Measurements from ENCODE around the gene CCT3.
A peak's percentile ranks its signal among the peaks of the same experiment; 100 is the strongest.

Gene CCT3

GRCh38 chr1:156338180-156338976 lies at the start of gene CCT3, which contains the start of gene TSACC:
Gene CCT3 (minus strand): TSS chr1:156338292. CDS start chr1:156338184, 108 bp downstream.
Gene TSACC (plus strand): TSS chr1:156338526. CDS start chr1:156339758, 1,232 bp downstream.
- in situ Hi-C loops (cut with MboI; ENCODE audit: low pct_unique_long_range_greater_than_20kb, low sequenced_read_pairs) = no loop called here
- DNase-seq = peak; percentile 100

- DNase-seq = no peak
- in situ Hi-C loops (cut with MboI; ENCODE audit: low pct_unique_long_range_greater_than_20kb, low sequenced_read_pairs) = loop anchor here (10.0 kb wide), 1 partner anchor 57 kb away; no protein-coding TSS in a partner anchor
These were observed 49.7 kb upstream of the CCT3 start for GRCh38 chr1:156387870-156388173.

- in situ Hi-C loops (cut with MboI; ENCODE audit: low pct_unique_long_range_greater_than_20kb, low sequenced_read_pairs) = loop anchor here (10.0 kb wide), 1 partner anchor 58 kb away; no protein-coding TSS in a partner anchor
- no peak for DNase-seq
These were observed 49.1 kb upstream of the CCT3 start for GRCh38 chr1:156386949-156387869.

- in situ Hi-C loops (cut with MboI; ENCODE audit: low pct_unique_long_range_greater_than_20kb, low sequenced_read_pairs) = loop anchor here (10.0 kb wide), 1 partner anchor 58 kb away; no protein-coding TSS in a partner anchor
- DNase-seq = no peak
These were observed 48.2 kb upstream of the CCT3 start for GRCh38 chr1:156386134-156386901.

- in situ Hi-C loops (cut with MboI; ENCODE audit: low pct_unique_long_range_greater_than_20kb, low sequenced_read_pairs) = loop anchor here (10.0 kb wide), 1 partner anchor 59 kb away; no protein-coding TSS in a partner anchor
- DNase-seq = peak; percentile 75
These were observed 47.5 kb upstream of the CCT3 start for GRCh38 chr1:156385534-156386031.

- in situ Hi-C loops (cut with MboI; ENCODE audit: low pct_unique_long_range_greater_than_20kb, low sequenced_read_pairs) = loop anchor here (10.0 kb wide), 1 partner anchor 60 kb away; no protein-coding TSS in a partner anchor
- no peak for DNase-seq
These were observed 46.6 kb upstream of the CCT3 start for GRCh38 chr1:156384658-156385057.

- in situ Hi-C loops (cut with MboI; ENCODE audit: low pct_unique_long_range_greater_than_20kb, low sequenced_read_pairs) = loop anchor here (10.0 kb wide), 1 partner anchor 61 kb away; no protein-coding TSS in a partner anchor
- peak; percentile 63 for DNase-seq
These were observed 45.9 kb upstream of the CCT3 start for GRCh38 chr1:156384007-156384406.

GRCh38 chr1:156383023-156383422 lies 44.9 kb upstream of the CCT3 start:
- in situ Hi-C loops (cut with MboI; ENCODE audit: low pct_unique_long_range_greater_than_20kb, low sequenced_read_pairs) = loop anchor here (10.0 kb wide), 1 partner anchor 62 kb away; no protein-coding TSS in a partner anchor
- peak; percentile 58 for DNase-seq

GRCh38 chr1:156382561-156382960 lies 44.5 kb upstream of the CCT3 start:
- no peak for DNase-seq
- in situ Hi-C loops (cut with MboI; ENCODE audit: low pct_unique_long_range_greater_than_20kb, low sequenced_read_pairs) = loop anchor here (10.0 kb wide), 1 partner anchor 62 kb away; no protein-coding TSS in a partner anchor

GRCh38 chr1:156379420-156380165 lies 41.5 kb upstream of the CCT3 start:
- in situ Hi-C loops (cut with MboI; ENCODE audit: low pct_unique_long_range_greater_than_20kb, low sequenced_read_pairs) = loop anchor here (10.0 kb wide), 1 partner anchor 65 kb away; no protein-coding TSS in a partner anchor

GRCh38 chr1:156378557-156378956 lies 40.5 kb upstream of the CCT3 start:
- in situ Hi-C loops (cut with MboI; ENCODE audit: low pct_unique_long_range_greater_than_20kb, low sequenced_read_pairs) = no loop called here
- no peak for DNase-seq

More at GRCh38 chr1:156379420-156380165, 41.5 kb upstream of the CCT3 start:
- no peak for DNase-seq

GRCh38 chr1:156376958-156377919 lies 39.1 kb upstream of the CCT3 start:
- no peak for DNase-seq
- in situ Hi-C loops (cut with MboI; ENCODE audit: low pct_unique_long_range_greater_than_20kb, low sequenced_read_pairs) = no loop called here

GRCh38 chr1:156376146-156376545 lies 38.1 kb upstream of the CCT3 start:
- in situ Hi-C loops (cut with MboI; ENCODE audit: low pct_unique_long_range_greater_than_20kb, low sequenced_read_pairs) = no loop called here
- no peak for DNase-seq

GRCh38 chr1:156373546-156373945 lies 35.5 kb upstream of the CCT3 start:
- in situ Hi-C loops (cut with MboI; ENCODE audit: low pct_unique_long_range_greater_than_20kb, low sequenced_read_pairs) = no loop called here
- DNase-seq = no peak

- in situ Hi-C loops (cut with MboI; ENCODE audit: low pct_unique_long_range_greater_than_20kb, low sequenced_read_pairs) = no loop called here
- DNase-seq = no peak
These were observed 34.8 kb upstream of the CCT3 start for GRCh38 chr1:156372876-156373275.

GRCh38 chr1:156372265-156372586 lies 34.1 kb upstream of the CCT3 start:
- no peak for DNase-seq
- in situ Hi-C loops (cut with MboI; ENCODE audit: low pct_unique_long_range_greater_than_20kb, low sequenced_read_pairs) = no loop called here

All from KBM-7 (cell line).